OCI-LY3 (cell line): Measurements from ENCODE around the gene DCUN1D1.

Source experiments
- CTCF ChIP-seq: fragments of 200-600, 300-600 bp; sonication (generic); IDR thresholded peaks from 2 replicates; pipeline ENCODE4 v1.5.1; 2014; ENCODE audit warnings: antibody characterized with exemption, low read length, low read depth
- EZH2phosphoT487 ChIP-seq: fragments of 200-600 bp; shearing (Covaris generic); IDR thresholded peaks from 2 replicates; pipeline ENCODE4 v1.6.1; 2018; ENCODE audit warnings: antibody characterized with exemption, mixed run types, low read depth

GRCh38 chr3:182973047-182973446, 7.3 kb downstream of the DCUN1D1 start:
- TF ChIP-seq CTCF: no peak
- TF ChIP-seq EZH2phosphoT487: no peak
